Ishikawa (cell line): ENCODE data around the gene UBAC2.

Source experiments
- CEBPB ChIP-seq: IDR thresholded peaks from 2 replicates; pipeline ENCODE4 v1.6.1; 2012
- CREB1 ChIP-seq: IDR thresholded peaks from 2 replicates; pipeline ENCODE4 v1.6.1; 2012; ENCODE audit warnings: low read depth
- EGR1 ChIP-seq: IDR thresholded peaks from 2 replicates; pipeline ENCODE4 v1.6.1; 2012
- EP300 ChIP-seq: IDR thresholded peaks from 2 replicates; pipeline ENCODE4 v1.6.1; 2012; ENCODE audit warnings: borderline replicate concordance
- FOXM1 ChIP-seq: IDR thresholded peaks from 2 replicates; pipeline ENCODE4 v1.6.1; 2012; ENCODE audit warnings: low read depth, borderline replicate concordance
- MAX ChIP-seq: IDR thresholded peaks from 2 replicates; pipeline ENCODE4 v1.6.1; 2012
- NFIC ChIP-seq: IDR thresholded peaks from 2 replicates; pipeline ENCODE4 v1.6.1; 2012
- RAD21 ChIP-seq: IDR thresholded peaks from 2 replicates; pipeline ENCODE4 v1.6.1; 2012; ENCODE audit warnings: low read depth
- REST ChIP-seq: IDR thresholded peaks from 2 replicates; pipeline ENCODE4 v1.6.1; 2012; ENCODE audit warnings: low read depth, mild to moderate bottlenecking
- TAF1 ChIP-seq: IDR thresholded peaks from 2 replicates; pipeline ENCODE4 v1.6.1; 2012; ENCODE audit warnings: low read depth, mild to moderate bottlenecking
- TCF12 ChIP-seq: IDR thresholded peaks from 2 replicates; pipeline ENCODE4 v1.6.1; 2012; ENCODE audit warnings: low read depth
- TEAD4 ChIP-seq: IDR thresholded peaks from 2 replicates; pipeline ENCODE4 v1.6.1; 2012
- USF1 ChIP-seq: IDR thresholded peaks from 2 replicates; pipeline ENCODE4 v1.6.1; 2012
- YY1 ChIP-seq: IDR thresholded peaks from 2 replicates; pipeline ENCODE4 v1.6.1; 2012; ENCODE audit warnings: low read depth
- ZBTB7A ChIP-seq: IDR thresholded peaks from 2 replicates; pipeline ENCODE4 v1.6.1; 2012; ENCODE audit warnings: low read depth

Gene UBAC2

GRCh38 chr13:99223587-99223986, 22.9 kb downstream of the UBAC2 start:
- TF ChIP-seq ZBTB7A (no peak), REST (no peak)

GRCh38 chr13:99224021-99224420, 23.4 kb downstream of the UBAC2 start:
- TF ChIP-seq TCF12 (no peak), TEAD4 (no peak), REST (no peak), CREB1 (no peak), CEBPB (no peak), TAF1 (no peak), YY1 (no peak), FOXM1 (no peak), ZBTB7A (no peak), MAX (no peak), EGR1 (no peak), NFIC (no peak)

- TF ChIP-seq CREB1 (no peak), ZBTB7A (no peak), NFIC (no peak), TEAD4 (no peak), FOXM1 (no peak), EGR1 (no peak), TAF1 (no peak)
Measured at GRCh38 chr13:99225078-99225477, 24.4 kb downstream of the UBAC2 start.

GRCh38 chr13:99226513-99226912, 25.9 kb downstream of the UBAC2 start:
- TF ChIP-seq ZBTB7A: no peak
- no peak for TF ChIP-seq NFIC
- TF ChIP-seq CEBPB: no peak
- TF ChIP-seq TEAD4: no peak
- no peak for TF ChIP-seq EGR1
- no peak for TF ChIP-seq TAF1

GRCh38 chr13:99227331-99227900, 26.8 kb downstream of the UBAC2 start:
- TF ChIP-seq REST (no peak), TAF1 (no peak), TEAD4 (no peak), TCF12 (no peak), NFIC (no peak), MAX (no peak), YY1 (no peak), RAD21 (no peak), ZBTB7A (no peak), FOXM1 (no peak), EGR1 (no peak), CREB1 (no peak), CEBPB (no peak), USF1 (no peak), EP300 (no peak)
